ENCODE data around the gene AMDHD1. TPM values are rescaled to one million over a fixed set of nuclear protein-coding genes. Genes with fewer than 3 reads are reported as not detected.
A peak's percentile ranks its signal among the peaks of the same experiment; 100 is the strongest.

Gene AMDHD1
- total RNA-seq, 1 donor from 2014 or later: 2.2 TPM

DNA sequence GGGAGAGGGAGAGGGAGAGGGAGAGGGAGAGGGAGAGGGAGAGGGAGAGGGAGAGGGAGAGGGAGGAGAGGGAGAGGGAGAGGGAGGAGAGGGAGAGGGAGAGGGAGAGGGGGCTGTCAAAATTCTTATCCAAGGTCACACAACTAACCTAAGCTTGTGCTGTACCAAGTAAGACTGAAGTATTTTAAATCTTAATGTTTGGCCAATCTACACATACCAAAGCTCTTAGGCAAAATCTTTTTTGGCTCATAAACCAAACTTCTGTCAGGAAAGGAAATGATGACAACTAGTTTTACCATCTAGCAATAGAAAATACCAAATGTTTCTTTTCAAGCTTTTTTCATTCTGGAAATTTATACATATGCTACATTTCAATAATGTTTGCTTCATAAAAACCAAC, 34.6 kb upstream of the AMDHD1 start:
- no peaks in the 10 kb centered on the region for H3K36me3 ChIP-seq
- no peak overlapping the region for H3K9ac ChIP-seq
- no peak for DNase-seq (ENCODE audit: low spot score)
- H4K20me1 ChIP-seq (ENCODE audit: low read depth): no peaks in the 10 kb centered on the region
- no peak overlapping the region for H2AFZ ChIP-seq (replicated peaks)
- TF ChIP-seq EZH2phosphoT487 (IDR thresholded peaks at IDR 0.05) (no peak), EZH2 (IDR thresholded peaks at IDR 0.05) (no peak)
- TF ChIP-seq, protein P1, sequence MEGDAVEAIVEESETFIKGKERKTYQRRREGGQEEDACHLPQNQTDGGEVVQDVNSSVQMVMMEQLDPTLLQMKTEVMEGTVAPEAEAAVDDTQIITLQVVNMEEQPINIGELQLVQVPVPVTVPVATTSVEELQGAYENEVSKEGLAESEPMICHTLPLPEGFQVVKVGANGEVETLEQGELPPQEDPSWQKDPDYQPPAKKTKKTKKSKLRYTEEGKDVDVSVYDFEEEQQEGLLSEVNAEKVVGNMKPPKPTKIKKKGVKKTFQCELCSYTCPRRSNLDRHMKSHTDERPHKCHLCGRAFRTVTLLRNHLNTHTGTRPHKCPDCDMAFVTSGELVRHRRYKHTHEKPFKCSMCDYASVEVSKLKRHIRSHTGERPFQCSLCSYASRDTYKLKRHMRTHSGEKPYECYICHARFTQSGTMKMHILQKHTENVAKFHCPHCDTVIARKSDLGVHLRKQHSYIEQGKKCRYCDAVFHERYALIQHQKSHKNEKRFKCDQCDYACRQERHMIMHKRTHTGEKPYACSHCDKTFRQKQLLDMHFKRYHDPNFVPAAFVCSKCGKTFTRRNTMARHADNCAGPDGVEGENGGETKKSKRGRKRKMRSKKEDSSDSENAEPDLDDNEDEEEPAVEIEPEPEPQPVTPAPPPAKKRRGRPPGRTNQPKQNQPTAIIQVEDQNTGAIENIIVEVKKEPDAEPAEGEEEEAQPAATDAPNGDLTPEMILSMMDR (IDR thresholded peaks at IDR 0.05): no peak
- H3K27ac ChIP-seq: no peak overlapping the region
- Mint-ChIP-seq H3K9me3 (peaks cover 24% of the 10 kb centered on the region), H3K36me3 (no peaks in the 10 kb centered on the region), H3K4me1 (peaks cover 2% of the 10 kb centered on the region), H3K27me3 (ENCODE audit: insufficient read depth, low read depth) (peaks cover 6% of the 10 kb centered on the region), H3K4me3 (no peak overlapping the region), H3K27ac (no peak overlapping the region)
- no peaks in the 10 kb centered on the region for H3K79me2 ChIP-seq (ENCODE audit: low read depth)
- H3K9me3 ChIP-seq (ENCODE audit: low read depth): peaks cover 5% of the 10 kb centered on the region
- H3K4me2 ChIP-seq: no peak overlapping the region
- H3K27me3 ChIP-seq: no peaks in the 10 kb centered on the region
- H3F3A ChIP-seq (ENCODE audit: low read depth): no peaks in the 10 kb centered on the region
- no peak overlapping the region for H3K4me3 ChIP-seq
- H3K4me1 ChIP-seq: peaks cover 6% of the 10 kb centered on the region

DNA sequence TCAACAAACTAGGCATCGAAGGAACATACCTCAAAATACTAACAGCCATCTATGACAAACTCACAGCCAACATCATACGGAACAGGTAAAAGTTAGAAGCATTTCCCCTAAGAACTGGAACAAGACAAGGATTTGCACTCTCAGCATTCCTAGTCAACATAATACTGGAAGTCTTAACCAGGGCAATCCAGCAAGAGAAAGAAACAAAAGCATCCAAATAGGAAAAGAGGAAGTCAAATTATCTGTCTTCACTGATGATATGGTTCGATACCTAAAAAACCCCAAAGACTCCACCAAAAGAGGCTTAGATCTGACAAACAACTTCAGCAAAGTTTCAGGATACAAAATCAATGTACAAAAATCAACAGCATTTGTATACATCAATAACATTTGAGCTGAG, 33.3 kb upstream of the AMDHD1 start:
- H3F3A ChIP-seq (ENCODE audit: low read depth): no peaks in the 10 kb centered on the region
- H3K9me3 Mint-ChIP-seq: peaks cover 18% of the 10 kb centered on the region
- no peaks in the 10 kb centered on the region for H3K36me3 Mint-ChIP-seq
- peaks cover 2% of the 10 kb centered on the region for H3K4me1 Mint-ChIP-seq
- no peaks in the 10 kb centered on the region for H3K27me3 ChIP-seq
- H3K36me3 ChIP-seq: no peaks in the 10 kb centered on the region
- no peak overlapping the region for H3K27ac Mint-ChIP-seq
- no peaks in the 10 kb centered on the region for H4K20me1 ChIP-seq (ENCODE audit: low read depth)
- no peak overlapping the region for H3K4me3 ChIP-seq
- no peak overlapping the region for H2AFZ ChIP-seq (replicated peaks)
- no peak for DNase-seq (ENCODE audit: low spot score)
- H3K9me3 ChIP-seq (ENCODE audit: low read depth): peaks cover 5% of the 10 kb centered on the region
- peaks cover 6% of the 10 kb centered on the region for H3K27me3 Mint-ChIP-seq (ENCODE audit: insufficient read depth, low read depth)
- H3K4me2 ChIP-seq: no peak overlapping the region
- no peak overlapping the region for H3K4me3 Mint-ChIP-seq
- H3K9ac ChIP-seq: no peak overlapping the region
- H3K4me1 ChIP-seq: peaks cover 6% of the 10 kb centered on the region
- H3K27ac ChIP-seq: no peak overlapping the region
- no peaks in the 10 kb centered on the region for H3K79me2 ChIP-seq (ENCODE audit: low read depth)
- TF ChIP-seq EZH2phosphoT487 (IDR thresholded peaks at IDR 0.05) (no peak), EZH2 (IDR thresholded peaks at IDR 0.05) (no peak)
- TF ChIP-seq, protein P1 (IDR thresholded peaks at IDR 0.05): no peak

DNA sequence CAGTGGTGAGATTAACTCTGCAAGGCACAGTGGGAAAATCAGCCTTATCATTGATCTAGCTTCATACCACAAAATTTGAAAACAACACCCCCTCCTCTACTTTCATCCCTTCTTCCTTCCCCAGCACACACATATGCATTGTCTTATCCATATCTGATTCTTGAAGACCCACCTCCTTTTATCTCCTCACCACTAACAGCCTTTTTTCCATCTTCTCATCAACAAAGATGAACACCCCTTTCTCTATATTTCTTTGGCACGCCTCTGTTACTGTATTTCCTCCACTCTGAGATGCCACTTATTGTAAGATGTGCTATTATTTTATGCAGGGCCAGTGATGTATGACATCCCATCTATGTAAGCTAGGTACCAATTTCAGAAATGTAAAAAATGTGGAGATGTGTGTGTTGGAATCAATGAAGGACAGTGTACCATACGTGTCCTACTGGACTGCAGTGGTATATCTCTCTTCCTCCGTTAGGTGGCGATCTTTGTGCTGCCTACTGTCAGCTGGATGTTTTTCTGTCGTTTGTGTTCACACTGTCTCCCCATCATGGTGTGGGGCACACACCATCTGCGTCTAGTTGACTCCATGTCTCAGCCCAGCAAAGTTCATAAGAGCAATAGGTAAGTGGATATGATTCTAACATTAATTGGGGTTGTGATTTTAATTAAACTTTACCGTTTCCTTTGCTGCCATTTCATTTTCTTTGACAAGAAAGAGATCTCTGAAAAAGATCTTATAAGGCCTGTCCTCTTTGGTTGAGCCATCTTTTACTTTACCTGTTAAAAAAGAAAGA, 24.7 kb upstream of the AMDHD1 start:
- Histone ChIP-seq H3K36me3 (no peaks in the 10 kb centered on the region), H3K9ac (no peak overlapping the region), H4K20me1 (ENCODE audit: low read depth) (no peaks in the 10 kb centered on the region), H3K4me3 (no peak overlapping the region), H3K9me3 (ENCODE audit: low read depth) (no peaks in the 10 kb centered on the region), H3K79me2 (ENCODE audit: low read depth) (no peaks in the 10 kb centered on the region), H2AFZ (replicated peaks) (peak overlapping the region; percentile 71), H3F3A (ENCODE audit: low read depth) (no peaks in the 10 kb centered on the region), H3K27me3 (no peaks in the 10 kb centered on the region), H3K4me2 (no peak overlapping the region), H3K4me1 (no peaks in the 10 kb centered on the region), H3K27ac (no peak overlapping the region)
- Mint-ChIP-seq H3K27me3 (ENCODE audit: insufficient read depth, low read depth) (peaks cover 5% of the 10 kb centered on the region), H3K4me1 (no peaks in the 10 kb centered on the region), H3K36me3 (no peaks in the 10 kb centered on the region), H3K4me3 (no peak overlapping the region), H3K27ac (no peak overlapping the region), H3K9me3 (no peaks in the 10 kb centered on the region)
- TF ChIP-seq EZH2phosphoT487 (IDR thresholded peaks at IDR 0.05): no peak
- TF ChIP-seq, protein P1 (IDR thresholded peaks at IDR 0.05): peak; percentile 89
- DNase-seq (ENCODE audit: low spot score): peak; percentile 75

All from neural progenitor cell (in vitro differentiated cells).